ENCODE measurements around the gene IFI27L1.
A peak's percentile ranks its signal among the peaks of the same experiment; 100 is the strongest.

Gene IFI27L1

GRCh38 chr14:94139006-94139405 lies 57.9 kb downstream of the IFI27L1 start:
- no peak for DNase-seq

GRCh38 chr14:94139421-94139820 lies 58.3 kb downstream of the IFI27L1 start:
- DNase-seq, result no peak

GRCh38 chr14:94142247-94142646 lies 61.1 kb downstream of the IFI27L1 start:
- no peak for DNase-seq

- no peak for DNase-seq
Observed at GRCh38 chr14:94142836-94143235, 61.7 kb downstream of the IFI27L1 start.

- no peak for DNase-seq
Observed at GRCh38 chr14:94143239-94143638, 62.1 kb downstream of the IFI27L1 start.

- DNase-seq, result no peak
Observed at GRCh38 chr14:94143711-94144110, 62.6 kb downstream of the IFI27L1 start.

GRCh38 chr14:94144765-94145164 lies 63.7 kb downstream of the IFI27L1 start:
- DNase-seq, result peak; percentile 30

GRCh38 chr14:94145902-94146527 lies 64.9 kb downstream of the IFI27L1 start:
- DNase-seq, result peak; percentile 93
